Glutamatergic neuron (in vitro differentiated cells): ENCODE results near the gene GPX7. TPM values are rescaled to one million over a fixed set of nuclear protein-coding genes. Genes with fewer than 3 reads are reported as not detected.

Source experiments
- DNase-seq: peaks from one replicate; pipeline ENCODE4 v3.0.0; 2022
- H3K27ac Mint-ChIP-seq: one replicate; pipeline ENCODE4 v1.8.0; 2020; ENCODE audit warnings: mild to moderate bottlenecking, mixed read lengths, inconsistent platforms; ENCODE audit not compliant: unreplicated experiment
- H3K27me3 Mint-ChIP-seq: one replicate; pipeline ENCODE4 v1.8.0; 2020; ENCODE audit warnings: mild to moderate bottlenecking, moderate library complexity, mixed read lengths, inconsistent platforms; ENCODE audit not compliant: unreplicated experiment
- H3K36me3 Mint-ChIP-seq: one replicate; pipeline ENCODE4 v1.8.0; 2020; ENCODE audit warnings: mild to moderate bottlenecking, mixed read lengths, inconsistent platforms; ENCODE audit not compliant: unreplicated experiment
- H3K4me1 Mint-ChIP-seq: one replicate; pipeline ENCODE4 v1.8.0; 2020; ENCODE audit warnings: mild to moderate bottlenecking, low read depth, mixed read lengths, inconsistent platforms; ENCODE audit not compliant: unreplicated experiment
- H3K4me3 Mint-ChIP-seq: one replicate; pipeline ENCODE4 v1.8.0; 2020; ENCODE audit warnings: mild to moderate bottlenecking, mixed read lengths, inconsistent platforms; ENCODE audit not compliant: unreplicated experiment
- H3K9me3 Mint-ChIP-seq: one replicate; pipeline ENCODE4 v1.8.0; 2020; ENCODE audit warnings: mild to moderate bottlenecking, moderate library complexity, mixed read lengths, inconsistent platforms; ENCODE audit not compliant: unreplicated experiment
- CTCF ChIP-seq: fragments of 200-600 bp; sonication (generic); IDR thresholded peaks from one replicate; pipeline ENCODE4 v1.5.0; 2021; ENCODE audit not compliant: partially characterized antibody, unreplicated experiment
- total RNA-seq: library from RNA; stranded (reverse); fragmentation: NEBNext Ultra II Directional; extraction: Animal tissue kit (Norgen Biotek cat#: 25700); gene quantifications from one replicate; pipeline ENCODE4 v1.2.1, GENCODE V29; 2021; ENCODE audit not compliant: unreplicated experiment

Gene GPX7
- total RNA-seq, 1 donor from 2014 or later, result 3.5 TPM

- peaks cover 2% of the 10 kb centered on the region for H3K27me3 Mint-ChIP-seq
- no peak for DNase-seq
- H3K27ac Mint-ChIP-seq, result no peak overlapping the region
- no peaks in the 10 kb centered on the region for H3K36me3 Mint-ChIP-seq
- no peaks in the 10 kb centered on the region for H3K9me3 Mint-ChIP-seq
- H3K4me1 Mint-ChIP-seq, result peaks cover 2% of the 10 kb centered on the region
- TF ChIP-seq CTCF, result no peak
- no peak overlapping the region for H3K4me3 Mint-ChIP-seq
These were observed 55.5 kb downstream of the GPX7 start for GRCh38 chr1:52657702-52658101.

Other genes starting within 250 kb of the GPX7 start
- gene CC2D1B, start 236.2 kb upstream of the GPX7 start, total RNA-seq, result 54.9 TPM
- 3.4 TPM for gene ORC1, start 197.9 kb upstream of the GPX7 start, total RNA-seq
- gene PRPF38A, start 197.8 kb upstream of the GPX7 start, total RNA-seq, result 41.6 TPM
- gene TUT4, start 49.3 kb upstream of the GPX7 start, total RNA-seq, result 70.8 TPM
- gene SHISAL2A, start 30.8 kb downstream of the GPX7 start, total RNA-seq, result not detected
- 24.6 TPM for gene COA7, start 96.0 kb downstream of the GPX7 start, total RNA-seq
- 47.2 TPM for gene ZYG11B, start 124.1 kb downstream of the GPX7 start, total RNA-seq
- 0.59 TPM for gene ZYG11A, start 240.4 kb downstream of the GPX7 start, total RNA-seq